LNCAP (cell line): ENCODE data around the gene TBX2.

Experiments used
- TF ChIP-seq, protein P1 (sequence below): fragments of 450-650 bp; IDR thresholded peaks from 2 replicates; pipeline ENCODE4 v1.5.1; 2017; ENCODE audit warnings: mild to moderate bottlenecking

The TBX2 gene

DNA sequence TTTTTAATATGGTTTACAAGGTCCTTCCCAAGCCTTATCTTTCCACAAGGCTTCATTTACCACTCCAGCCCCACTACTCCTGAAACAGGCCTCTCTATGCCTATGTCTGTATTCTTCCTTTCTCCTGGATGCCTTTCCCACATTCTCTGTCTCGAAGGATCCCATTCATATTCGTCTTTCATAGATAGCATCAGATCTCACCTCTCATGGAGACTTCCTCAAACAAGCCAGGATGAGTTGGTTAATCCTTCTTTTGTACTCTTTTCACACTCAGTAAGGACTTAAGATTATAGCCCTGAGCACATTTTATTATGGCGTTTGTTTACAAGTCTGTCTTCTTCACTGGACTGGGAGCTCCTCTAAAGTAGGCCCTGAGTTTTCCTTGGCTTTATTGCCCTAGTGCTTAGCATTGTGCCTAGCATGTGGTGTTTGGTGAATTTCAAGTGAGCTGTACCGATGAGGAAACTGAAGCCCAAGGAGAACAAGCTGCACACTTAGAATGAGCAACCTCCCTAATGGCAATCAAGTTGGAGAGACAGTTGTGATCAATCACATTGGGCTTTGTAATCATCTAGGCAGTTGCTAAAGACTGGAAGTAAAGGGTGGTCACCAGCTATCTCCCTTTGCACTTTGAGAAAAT is 42.6 kb downstream of the TBX2 start:
- TF ChIP-seq, protein P1, sequence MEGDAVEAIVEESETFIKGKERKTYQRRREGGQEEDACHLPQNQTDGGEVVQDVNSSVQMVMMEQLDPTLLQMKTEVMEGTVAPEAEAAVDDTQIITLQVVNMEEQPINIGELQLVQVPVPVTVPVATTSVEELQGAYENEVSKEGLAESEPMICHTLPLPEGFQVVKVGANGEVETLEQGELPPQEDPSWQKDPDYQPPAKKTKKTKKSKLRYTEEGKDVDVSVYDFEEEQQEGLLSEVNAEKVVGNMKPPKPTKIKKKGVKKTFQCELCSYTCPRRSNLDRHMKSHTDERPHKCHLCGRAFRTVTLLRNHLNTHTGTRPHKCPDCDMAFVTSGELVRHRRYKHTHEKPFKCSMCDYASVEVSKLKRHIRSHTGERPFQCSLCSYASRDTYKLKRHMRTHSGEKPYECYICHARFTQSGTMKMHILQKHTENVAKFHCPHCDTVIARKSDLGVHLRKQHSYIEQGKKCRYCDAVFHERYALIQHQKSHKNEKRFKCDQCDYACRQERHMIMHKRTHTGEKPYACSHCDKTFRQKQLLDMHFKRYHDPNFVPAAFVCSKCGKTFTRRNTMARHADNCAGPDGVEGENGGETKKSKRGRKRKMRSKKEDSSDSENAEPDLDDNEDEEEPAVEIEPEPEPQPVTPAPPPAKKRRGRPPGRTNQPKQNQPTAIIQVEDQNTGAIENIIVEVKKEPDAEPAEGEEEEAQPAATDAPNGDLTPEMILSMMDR = no peak

DNA sequence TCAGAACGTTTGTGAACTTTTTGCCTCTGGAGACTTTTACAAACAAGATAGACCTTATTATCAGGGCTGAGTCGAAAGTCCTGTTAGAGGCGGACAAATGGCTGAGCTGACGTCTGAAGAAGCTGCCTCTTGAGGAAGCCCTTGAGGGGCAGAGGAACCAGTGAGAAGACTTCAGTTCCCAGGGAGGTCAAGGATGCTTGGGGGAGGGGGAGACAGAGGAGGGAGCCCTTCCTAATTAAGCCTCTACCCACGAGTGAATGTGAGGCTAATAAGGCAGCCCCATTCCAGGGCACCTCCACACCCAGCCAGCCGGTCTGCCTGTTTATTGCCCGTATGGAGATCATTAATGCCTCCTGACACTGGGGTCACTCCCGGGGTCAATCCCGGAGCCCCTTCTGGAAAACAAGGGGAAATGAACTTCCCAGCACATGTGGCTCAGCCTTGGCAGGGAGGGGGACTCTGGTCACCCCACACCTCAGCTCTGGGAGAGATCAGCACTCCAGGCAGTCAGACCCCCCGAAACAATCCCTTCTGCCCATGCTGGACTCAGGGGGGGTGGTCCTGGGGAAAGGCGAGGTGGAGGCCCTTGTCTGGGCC is 43.3 kb downstream of the TBX2 start:
- TF ChIP-seq, protein P1 = no peak

DNA sequence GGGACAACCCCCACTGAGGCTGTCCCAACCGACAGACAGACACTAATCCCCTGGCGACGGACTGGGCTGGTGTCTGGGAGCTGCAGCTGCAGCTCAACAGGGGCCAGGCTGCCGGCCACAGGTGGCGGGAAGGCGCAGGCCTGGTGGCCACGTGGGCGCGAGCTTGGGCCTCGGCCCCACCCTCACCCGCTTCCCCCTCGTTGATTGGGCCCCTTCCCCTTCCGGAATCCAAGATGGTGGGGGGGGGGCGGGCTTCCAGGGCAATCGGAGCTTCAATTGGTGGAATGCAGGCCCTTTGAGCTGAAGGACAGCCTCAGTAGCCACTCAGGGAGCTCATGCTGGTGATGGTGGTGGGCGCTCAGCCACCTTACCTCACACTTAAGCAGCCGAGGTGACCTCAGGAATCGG is 43.8 kb downstream of the TBX2 start:
- TF ChIP-seq, protein P1 = no peak

DNA sequence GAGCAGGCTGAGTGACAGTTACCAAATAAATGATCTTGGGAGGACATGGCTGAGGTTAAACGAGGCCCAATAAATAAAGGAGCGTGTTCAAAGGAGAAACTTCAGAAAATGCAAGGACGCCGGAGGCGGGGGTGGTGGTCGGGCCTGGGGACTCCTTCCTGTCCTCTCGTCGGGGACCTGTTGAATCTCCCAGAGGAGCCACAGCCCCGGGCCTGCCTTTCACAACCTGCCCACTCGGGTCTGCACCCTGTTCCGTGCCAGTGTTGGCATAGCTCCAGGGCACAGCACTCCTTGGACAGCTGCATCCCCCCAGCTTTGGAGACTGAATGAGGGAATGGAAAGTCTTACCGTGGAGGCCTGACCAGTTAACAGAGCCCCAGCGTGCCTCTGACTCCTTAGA is 44.4 kb downstream of the TBX2 start:
- TF ChIP-seq, protein P1 = no peak

DNA sequence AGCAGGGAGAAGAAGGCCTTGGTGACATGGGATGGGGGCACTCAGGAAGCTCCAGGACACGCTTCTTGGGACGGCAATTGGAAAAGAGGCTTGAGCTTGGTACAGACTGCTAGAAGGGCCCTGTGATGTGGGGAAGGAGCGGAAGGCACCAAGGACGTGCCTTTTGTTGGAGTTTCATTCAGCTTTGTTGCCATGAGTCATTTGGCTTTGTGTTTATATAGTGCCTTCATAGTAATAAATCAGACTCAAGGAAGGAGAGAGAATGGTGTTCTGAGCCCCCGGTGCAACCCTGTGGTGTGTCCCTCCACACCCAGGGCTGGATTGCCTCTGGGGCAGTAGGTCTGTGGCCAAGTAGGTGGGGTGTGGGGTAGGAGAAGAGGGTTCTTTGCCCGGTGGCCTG is 45.2 kb downstream of the TBX2 start:
- TF ChIP-seq, protein P1 = no peak

DNA sequence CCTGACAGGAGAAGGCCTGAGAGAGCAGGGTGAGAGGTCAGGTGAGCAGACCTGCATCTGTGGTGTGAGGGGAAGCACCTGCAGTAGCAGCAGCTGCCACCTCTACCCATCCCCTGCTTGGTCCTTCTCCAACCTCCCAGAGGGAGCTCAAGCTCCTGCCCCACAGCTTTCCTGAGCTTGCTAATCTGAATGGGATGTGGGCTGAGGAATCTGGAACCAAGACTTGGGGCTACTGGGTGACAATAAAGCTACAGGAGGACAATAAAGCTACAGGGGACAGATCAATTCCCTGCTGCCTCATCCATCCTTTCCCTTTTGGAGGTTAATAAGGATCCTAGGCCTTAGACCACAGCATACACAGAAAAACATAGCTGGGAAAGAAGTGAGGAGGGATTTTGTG is 47.7 kb downstream of the TBX2 start:
- TF ChIP-seq, protein P1 = no peak

DNA sequence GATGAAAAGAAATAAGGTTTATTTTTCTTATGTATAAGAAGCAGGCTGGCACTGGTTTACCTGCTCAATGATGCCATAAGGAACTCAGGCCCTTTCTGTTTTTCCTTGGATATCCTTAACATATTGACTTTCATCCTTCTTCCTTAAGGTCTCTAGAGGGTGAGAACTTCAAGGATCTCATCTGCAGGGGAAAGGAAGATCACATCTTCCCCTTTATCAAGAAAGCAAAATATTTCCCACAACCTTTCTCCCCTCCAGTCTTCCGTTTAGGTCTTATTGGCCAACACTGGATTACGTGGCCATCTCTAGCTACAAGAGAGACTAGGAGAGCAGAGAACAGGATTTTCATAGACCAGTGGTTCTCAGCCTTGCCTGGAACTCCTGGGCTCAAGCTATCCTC is 48.4 kb downstream of the TBX2 start:
- TF ChIP-seq, protein P1 = no peak
